ENCODE data around the gene NKAIN2.

DNA sequence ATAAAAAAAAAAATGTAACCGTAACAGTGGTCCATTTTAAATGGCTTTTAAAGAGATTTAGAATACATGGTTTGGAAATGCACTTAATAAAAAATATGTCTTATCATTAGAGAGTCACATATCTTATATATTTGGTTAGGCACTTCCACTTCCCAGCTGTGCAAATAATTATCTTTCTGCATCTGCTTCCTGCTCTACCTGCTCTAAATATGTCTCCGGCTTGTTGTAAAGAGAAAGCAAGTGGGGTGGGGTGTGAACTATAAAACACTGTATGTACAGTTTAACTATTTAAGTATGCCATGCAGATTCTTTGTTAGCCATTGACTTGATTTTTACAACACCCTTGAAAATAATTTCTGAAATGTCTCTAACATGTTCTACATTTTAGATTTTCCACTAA is 106.3 kb downstream of the NKAIN2 start:
- TF ChIP-seq POLR2A (IDR thresholded peaks at IDR 0.05): no peak
- TF ChIP-seq, protein P1, sequence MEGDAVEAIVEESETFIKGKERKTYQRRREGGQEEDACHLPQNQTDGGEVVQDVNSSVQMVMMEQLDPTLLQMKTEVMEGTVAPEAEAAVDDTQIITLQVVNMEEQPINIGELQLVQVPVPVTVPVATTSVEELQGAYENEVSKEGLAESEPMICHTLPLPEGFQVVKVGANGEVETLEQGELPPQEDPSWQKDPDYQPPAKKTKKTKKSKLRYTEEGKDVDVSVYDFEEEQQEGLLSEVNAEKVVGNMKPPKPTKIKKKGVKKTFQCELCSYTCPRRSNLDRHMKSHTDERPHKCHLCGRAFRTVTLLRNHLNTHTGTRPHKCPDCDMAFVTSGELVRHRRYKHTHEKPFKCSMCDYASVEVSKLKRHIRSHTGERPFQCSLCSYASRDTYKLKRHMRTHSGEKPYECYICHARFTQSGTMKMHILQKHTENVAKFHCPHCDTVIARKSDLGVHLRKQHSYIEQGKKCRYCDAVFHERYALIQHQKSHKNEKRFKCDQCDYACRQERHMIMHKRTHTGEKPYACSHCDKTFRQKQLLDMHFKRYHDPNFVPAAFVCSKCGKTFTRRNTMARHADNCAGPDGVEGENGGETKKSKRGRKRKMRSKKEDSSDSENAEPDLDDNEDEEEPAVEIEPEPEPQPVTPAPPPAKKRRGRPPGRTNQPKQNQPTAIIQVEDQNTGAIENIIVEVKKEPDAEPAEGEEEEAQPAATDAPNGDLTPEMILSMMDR (IDR thresholded peaks at IDR 0.05): no peak
